Endothelial cell (in vitro differentiated cells): Measurements from ENCODE around the gene TMOD1. TPM values are rescaled to one million over a fixed set of nuclear protein-coding genes. Genes with fewer than 3 reads are reported as not detected.

Experiments used
- DNase-seq: peaks from one replicate; pipeline ENCODE4 v3.0.0; 2021; ENCODE audit warnings: low spot score
- H3K27ac Mint-ChIP-seq: one replicate; pipeline ENCODE4 v1.8.0; 2021; ENCODE audit warnings: mixed read lengths, inconsistent platforms; ENCODE audit not compliant: unreplicated experiment
- H3K27me3 Mint-ChIP-seq: one replicate; pipeline ENCODE4 v1.8.0; 2021; ENCODE audit warnings: mild to moderate bottlenecking, moderate library complexity, mixed read lengths, inconsistent platforms; ENCODE audit not compliant: unreplicated experiment
- H3K36me3 Mint-ChIP-seq: one replicate; pipeline ENCODE4 v1.8.0; 2021; ENCODE audit warnings: mild to moderate bottlenecking, low read depth, mixed read lengths, inconsistent platforms; ENCODE audit not compliant: unreplicated experiment
- H3K4me1 Mint-ChIP-seq: one replicate; pipeline ENCODE4 v1.8.0; 2021; ENCODE audit warnings: mild to moderate bottlenecking, mixed read lengths, inconsistent platforms; ENCODE audit not compliant: unreplicated experiment
- H3K4me3 Mint-ChIP-seq: one replicate; pipeline ENCODE4 v1.8.0; 2021; ENCODE audit warnings: mild to moderate bottlenecking, mixed read lengths, inconsistent platforms; ENCODE audit not compliant: unreplicated experiment
- H3K9me3 Mint-ChIP-seq: one replicate; pipeline ENCODE4 v1.8.0; 2021; ENCODE audit warnings: mixed read lengths, inconsistent platforms; ENCODE audit not compliant: unreplicated experiment
- total RNA-seq: library from RNA; stranded (reverse); fragmentation: NEBNext Ultra II Directional; extraction: Animal tissue kit (Norgen Biotek cat#: 25700); gene quantifications from one replicate; pipeline ENCODE4 v1.2.1, GENCODE V29; 2021; ENCODE audit not compliant: unreplicated experiment
- TF ChIP-seq, protein P1 (sequence below): fragments of 200-600 bp; sonication (generic); IDR thresholded peaks from one replicate; pipeline ENCODE4 v1.5.0; 2021; ENCODE audit warnings: antibody characterized with exemption; ENCODE audit not compliant: unreplicated experiment

Gene TMOD1
- total RNA-seq, 1 donor from 2014 or later, result 0.41 TPM

DNA sequence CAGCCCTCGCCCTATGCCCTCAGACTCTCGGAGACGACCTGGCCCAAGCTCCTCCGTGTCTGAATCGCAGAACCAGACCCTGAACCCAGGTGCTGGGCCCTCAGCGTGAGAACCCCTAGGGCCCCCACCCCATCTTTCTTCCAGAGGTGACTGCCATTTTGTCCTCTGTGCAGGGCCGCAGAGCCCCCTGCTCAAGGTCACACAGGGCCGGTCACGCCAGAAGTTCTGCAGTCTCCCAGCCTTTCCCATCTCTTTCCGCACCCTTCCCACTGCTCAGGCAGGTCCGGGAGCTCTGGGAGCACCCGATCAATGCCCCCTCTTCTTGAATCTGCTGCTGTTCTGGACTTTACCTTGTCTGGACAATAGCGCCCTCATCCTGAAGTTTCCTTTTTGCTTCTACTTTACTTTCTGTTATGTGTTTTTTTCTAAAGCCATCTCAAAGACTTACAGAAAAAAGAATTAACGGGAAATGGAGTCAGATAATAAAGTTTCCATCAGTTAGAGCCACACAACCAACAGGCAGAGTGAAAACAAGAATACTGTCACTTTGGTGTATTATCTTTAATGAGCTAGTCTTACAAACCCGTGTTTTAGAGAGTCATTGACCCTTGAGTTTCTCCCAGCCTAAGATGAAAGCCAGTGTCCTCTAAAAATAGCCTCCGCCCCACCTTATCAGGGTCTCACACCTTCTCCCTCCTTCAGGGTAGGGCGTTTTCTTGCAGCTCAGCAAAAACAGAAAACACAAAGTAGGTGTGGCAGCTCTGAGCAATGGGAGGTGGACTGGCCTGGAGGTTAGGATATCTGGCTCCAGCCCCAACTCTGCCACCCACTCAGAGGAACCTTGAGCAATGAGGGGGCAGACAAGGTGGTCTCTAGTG is 1.8 kb downstream of the TMOD1 start:
- H3K4me1 Mint-ChIP-seq, result peaks cover 21% of the 10 kb centered on the region
- TF ChIP-seq, protein P1, sequence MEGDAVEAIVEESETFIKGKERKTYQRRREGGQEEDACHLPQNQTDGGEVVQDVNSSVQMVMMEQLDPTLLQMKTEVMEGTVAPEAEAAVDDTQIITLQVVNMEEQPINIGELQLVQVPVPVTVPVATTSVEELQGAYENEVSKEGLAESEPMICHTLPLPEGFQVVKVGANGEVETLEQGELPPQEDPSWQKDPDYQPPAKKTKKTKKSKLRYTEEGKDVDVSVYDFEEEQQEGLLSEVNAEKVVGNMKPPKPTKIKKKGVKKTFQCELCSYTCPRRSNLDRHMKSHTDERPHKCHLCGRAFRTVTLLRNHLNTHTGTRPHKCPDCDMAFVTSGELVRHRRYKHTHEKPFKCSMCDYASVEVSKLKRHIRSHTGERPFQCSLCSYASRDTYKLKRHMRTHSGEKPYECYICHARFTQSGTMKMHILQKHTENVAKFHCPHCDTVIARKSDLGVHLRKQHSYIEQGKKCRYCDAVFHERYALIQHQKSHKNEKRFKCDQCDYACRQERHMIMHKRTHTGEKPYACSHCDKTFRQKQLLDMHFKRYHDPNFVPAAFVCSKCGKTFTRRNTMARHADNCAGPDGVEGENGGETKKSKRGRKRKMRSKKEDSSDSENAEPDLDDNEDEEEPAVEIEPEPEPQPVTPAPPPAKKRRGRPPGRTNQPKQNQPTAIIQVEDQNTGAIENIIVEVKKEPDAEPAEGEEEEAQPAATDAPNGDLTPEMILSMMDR, result no peak
- no peaks in the 10 kb centered on the region for H3K9me3 Mint-ChIP-seq
- H3K36me3 Mint-ChIP-seq, result peaks cover 9% of the 10 kb centered on the region
- peak overlapping the region; percentile 80 for H3K4me3 Mint-ChIP-seq
- DNase-seq, result no peak
- no peak overlapping the region for H3K27ac Mint-ChIP-seq
- H3K27me3 Mint-ChIP-seq, result peaks cover 15% of the 10 kb centered on the region

DNA sequence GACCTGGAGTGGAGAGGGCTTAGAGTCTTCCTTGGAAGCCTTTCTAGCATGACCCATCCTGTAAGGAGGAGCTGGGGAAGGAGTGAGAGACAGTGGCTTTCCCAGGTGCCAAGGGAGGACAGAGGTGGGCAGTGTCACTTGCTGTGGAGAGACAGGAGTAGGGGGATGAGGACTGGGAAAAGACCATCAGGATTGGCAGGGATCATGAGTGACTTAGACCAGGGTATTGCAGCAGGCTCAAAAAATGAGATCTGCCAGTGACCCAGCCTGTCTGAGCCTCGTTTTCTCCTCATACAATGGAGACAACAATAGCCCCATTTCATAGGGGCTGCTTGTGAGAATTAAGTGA is 2.4 kb downstream of the TMOD1 start:
- H3K9me3 Mint-ChIP-seq, result no peaks in the 10 kb centered on the region
- peaks cover 21% of the 10 kb centered on the region for H3K4me1 Mint-ChIP-seq
- peak overlapping the region; percentile 80 for H3K4me3 Mint-ChIP-seq
- TF ChIP-seq, protein P1, result no peak
- H3K36me3 Mint-ChIP-seq, result peaks cover 9% of the 10 kb centered on the region
- H3K27me3 Mint-ChIP-seq, result peaks cover 15% of the 10 kb centered on the region
- H3K27ac Mint-ChIP-seq, result no peak overlapping the region
- DNase-seq, result no peak

DNA sequence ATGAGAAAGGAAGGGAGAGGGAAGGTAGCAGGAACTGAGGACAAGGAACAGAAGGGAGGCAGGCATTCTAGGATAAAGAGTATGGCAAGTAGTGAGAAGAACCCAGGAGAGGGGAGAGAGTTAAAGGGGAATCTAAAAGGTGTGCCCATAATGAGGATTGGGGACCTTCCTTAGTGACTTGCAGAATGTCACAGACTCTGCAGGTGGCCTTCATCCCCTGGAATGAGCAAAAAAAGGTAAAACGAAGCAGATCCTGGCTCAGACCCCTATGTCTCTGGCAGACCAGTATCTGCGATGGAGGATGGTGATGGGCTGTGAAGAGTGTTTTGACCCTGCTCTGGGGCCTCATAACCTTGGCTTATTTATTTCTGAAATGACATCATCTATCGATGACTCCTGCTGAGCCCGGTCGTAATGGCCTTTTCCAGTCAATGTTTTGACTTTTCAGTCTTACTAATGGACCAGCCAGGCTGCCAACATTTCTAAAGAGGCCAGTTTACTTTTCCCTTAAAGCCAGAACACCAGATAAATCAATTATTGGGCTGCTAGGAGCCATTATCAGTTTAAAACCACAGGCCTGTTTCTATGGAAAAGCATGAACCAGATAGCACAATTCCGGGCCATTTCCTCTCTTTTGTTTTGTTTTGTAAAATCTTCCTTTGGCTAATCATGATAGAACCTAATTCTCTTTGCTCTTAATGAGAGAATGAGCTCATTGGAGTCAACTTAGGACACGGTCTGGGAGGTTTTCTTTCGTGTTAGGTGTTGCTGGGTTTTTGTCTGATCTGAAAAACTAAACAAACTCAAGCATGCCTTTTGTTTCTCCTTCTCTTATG is 3.1 kb downstream of the TMOD1 start:
- Mint-ChIP-seq H3K27ac (peak overlapping the region; percentile 51), H3K4me1 (peaks cover 19% of the 10 kb centered on the region), H3K27me3 (peaks cover 15% of the 10 kb centered on the region), H3K4me3 (no peak overlapping the region), H3K36me3 (peaks cover 9% of the 10 kb centered on the region), H3K9me3 (no peaks in the 10 kb centered on the region)
- TF ChIP-seq, protein P1, result no peak
- DNase-seq, result no peak

DNA sequence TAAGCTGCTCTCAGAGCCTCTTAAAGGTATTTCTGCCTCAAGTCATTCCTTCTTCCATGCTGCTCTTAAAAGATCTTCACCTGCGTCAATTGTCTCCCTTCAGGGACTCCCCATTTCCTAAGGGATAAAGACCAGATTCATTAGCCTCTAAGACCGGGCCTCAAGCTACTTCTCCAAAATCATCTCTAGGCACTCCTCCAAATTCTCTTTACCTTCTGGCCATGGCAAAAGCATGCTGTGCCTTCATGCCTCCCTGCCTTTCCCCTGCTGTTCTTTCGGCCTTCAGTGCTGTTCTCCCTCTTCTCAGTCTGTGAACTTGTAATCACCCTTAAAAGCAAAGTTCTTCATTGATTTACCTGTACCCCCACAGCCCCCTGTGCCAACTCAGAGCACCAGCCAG is 4.4 kb downstream of the TMOD1 start:
- DNase-seq, result no peak
- Mint-ChIP-seq H3K4me3 (no peak overlapping the region), H3K27ac (no peak overlapping the region), H3K36me3 (peaks cover 9% of the 10 kb centered on the region), H3K4me1 (peaks cover 18% of the 10 kb centered on the region), H3K27me3 (peaks cover 14% of the 10 kb centered on the region), H3K9me3 (no peaks in the 10 kb centered on the region)
- TF ChIP-seq, protein P1, result no peak

DNA sequence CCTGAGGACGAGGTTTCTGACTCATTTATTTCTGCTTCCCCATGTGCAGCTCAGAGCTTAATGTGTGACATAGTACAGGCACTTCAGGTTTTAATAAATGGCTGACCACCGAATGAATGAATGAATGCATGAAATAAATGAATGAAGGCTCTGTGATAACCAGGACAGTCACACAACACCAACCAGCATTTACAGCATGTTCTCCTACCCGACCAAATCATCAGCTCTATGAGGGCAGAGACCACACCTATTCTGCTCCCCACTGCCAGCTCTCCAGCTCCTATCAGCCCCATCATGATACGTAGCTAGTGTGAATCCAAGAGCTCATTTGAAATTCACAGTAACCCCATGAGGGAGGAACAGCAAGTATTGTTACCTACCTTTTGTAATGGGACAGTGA is 4.8 kb downstream of the TMOD1 start:
- H3K9me3 Mint-ChIP-seq, result no peaks in the 10 kb centered on the region
- H3K4me3 Mint-ChIP-seq, result no peak overlapping the region
- DNase-seq, result no peak
- H3K36me3 Mint-ChIP-seq, result peaks cover 9% of the 10 kb centered on the region
- TF ChIP-seq, protein P1, result no peak
- peaks cover 14% of the 10 kb centered on the region for H3K4me1 Mint-ChIP-seq
- H3K27me3 Mint-ChIP-seq, result peaks cover 11% of the 10 kb centered on the region
- no peak overlapping the region for H3K27ac Mint-ChIP-seq
